Adipose tissue (tissue), 3 donors: ENCODE measurements around the gene GAPT. TPM values are rescaled to one million over a fixed set of nuclear protein-coding genes. Genes with fewer than 3 reads are reported as not detected.
"Not testable (repeated sequence)": the region's sequence is repeated elsewhere in the genome, so short reads cannot be mapped to it uniquely, and the experiment has no call there.

ENCODE experiments used
- H3K27ac ChIP-seq: one replicate; pipeline ENCODE4 v1.5.1; 2013; ENCODE audit warnings: low read depth, low read length
- WGBS, 3 donors: extraction: QIAGEN DNeasy Blood & Tissue Kit; methylation state at CpG; one replicate each; pipeline ENCODE4 v1.1.7; 2013; 5-methylcytosine and 5-hydroxymethylcytosine counted together
- polyA plus RNA-seq, 3 donors: library from polyadenylated mRNA; stranded (reverse); fragments of 200-250 nt; gene quantifications; one replicate each; pipeline ENCODE4 v1.2.3, GENCODE V29; 2013
- donor health status: healthy with polysubstance abuse.
- donor health status: Bipolar disorder and iron deficiency.
- donor health status: healthy.

The GAPT gene
- polyA plus RNA-seq, 3 donors, result 0.32 to 1.1 (median 1.0) TPM

GRCh38 chr5:58497921-58498320 is 6.7 kb downstream of the GAPT start:
- no peak overlapping the region for H3K27ac ChIP-seq

- WGBS, 3 donors, result 10 to 17% (median 15%) methylated on average over 2 of the region's 2 CpGs
These were observed 7.2 kb downstream of the GAPT start for GRCh38 chr5:58498340-58498942.

GRCh38 chr5:58499231-58499630 is 8.0 kb downstream of the GAPT start:
- WGBS, 3 donors, result 61 to 78% (median 77%) methylated on average over 3 of the region's 3 CpGs
- H3K27ac ChIP-seq, result no peak overlapping the region

More at GRCh38 chr5:58498340-58498942, 7.2 kb downstream of the GAPT start:
- H3K27ac ChIP-seq, result no peak overlapping the region

GRCh38 chr5:58499941-58500340 is 8.7 kb downstream of the GAPT start:
- 10 to 12% (median 10%) methylated on average over 2 of the region's 2 CpGs for WGBS, 3 donors
- no peak overlapping the region for H3K27ac ChIP-seq

- 87 to 90% (median 89%) methylated on average over 2 of the region's 2 CpGs for WGBS, 3 donors
- H3K27ac ChIP-seq, result no peak overlapping the region
These were observed 10.7 kb downstream of the GAPT start for GRCh38 chr5:58501778-58502417.

GRCh38 chr5:58503390-58504046 is 12.3 kb downstream of the GAPT start:
- no peak overlapping the region for H3K27ac ChIP-seq
- 68 to 73% (median 68%) methylated on average over 3 of the region's 3 CpGs for WGBS, 3 donors

- H3K27ac ChIP-seq, result no peak overlapping the region
- WGBS, 3 donors, result 68 to 76% (median 70%) methylated on average over 3 of the region's 3 CpGs
These were observed 13.5 kb downstream of the GAPT start for GRCh38 chr5:58504766-58505165.

- no peak overlapping the region for H3K27ac ChIP-seq
- 45 to 65% (median 64%) methylated on average over 3 of the region's 3 CpGs for WGBS, 3 donors
These were observed 14.3 kb downstream of the GAPT start for GRCh38 chr5:58505502-58505901.

GRCh38 chr5:58505971-58506640 is 14.9 kb downstream of the GAPT start:
- WGBS, 3 donors, result 34 to 82% (median 40%) methylated on average over 2 of the region's 2 CpGs
- no peak overlapping the region for H3K27ac ChIP-seq

- H3K27ac ChIP-seq, result no peak overlapping the region
- 58 to 66% (median 65%) methylated on average over 4 of the region's 4 CpGs for WGBS, 3 donors
These were observed 16.5 kb downstream of the GAPT start for GRCh38 chr5:58507715-58508114.

GRCh38 chr5:58517198-58517597 is 26.0 kb downstream of the GAPT start:
- H3K27ac ChIP-seq, result no peak overlapping the region

GRCh38 chr5:58523956-58524355 is 32.7 kb downstream of the GAPT start:
- H3K27ac ChIP-seq, result no peak overlapping the region

- 55 to 83% (median 62%) methylated on average over 1 of the region's 1 CpG for WGBS, 3 donors
- H3K27ac ChIP-seq, result no peak overlapping the region
These were observed 33.3 kb downstream of the GAPT start for GRCh38 chr5:58524571-58524970.

GRCh38 chr5:58530942-58531490 is 39.8 kb downstream of the GAPT start:
- H3K27ac ChIP-seq, result no peak overlapping the region
- WGBS, 3 donors, result 82 to 92% (median 91%) methylated on average over 1 of the region's 1 CpG

- 91 to 92% (median 91%) methylated on average over 9 of the region's 9 CpGs for whole genome bisulfite sequencing, 3 donors
- not testable (repeated sequence) for H3K27ac ChIP-seq
These were observed 50.7 kb downstream of the GAPT start for GRCh38 chr5:58541935-58542334.

GRCh38 chr5:58542709-58543108 is 51.5 kb downstream of the GAPT start:
- 50 to 94% (median 92%) methylated on average over 1 of the region's 1 CpG for WGBS, 3 donors
- no peak overlapping the region for H3K27ac ChIP-seq

GRCh38 chr5:58543723-58544122 is 52.5 kb downstream of the GAPT start:
- 88 to 96% (median 89%) methylated on average over 2 of the region's 2 CpGs for WGBS, 3 donors
- no peak overlapping the region for H3K27ac ChIP-seq

- WGBS, 3 donors, result 32 to 67% (median 39%) methylated on average over 1 of the region's 1 CpG
- no peak overlapping the region for H3K27ac ChIP-seq
These were observed 53.0 kb downstream of the GAPT start for GRCh38 chr5:58544195-58544594.

GRCh38 chr5:58544926-58545325 is 53.7 kb downstream of the GAPT start:
- no peak overlapping the region for H3K27ac ChIP-seq
- 63 to 79% (median 65%) methylated on average over 2 of the region's 2 CpGs for WGBS, 3 donors
